Omental fat pad (tissue), 4 donors: ENCODE measurements around the gene ISY1. TPM values are rescaled to one million over a fixed set of nuclear protein-coding genes. Genes with fewer than 3 reads are reported as not detected.

Experiments used
- ATAC-seq: fragments of 150-250 bp; one replicate; pipeline ENCODE4 v1.9.1; 2016; ENCODE audit warnings: mild to moderate bottlenecking, moderate library complexity; ENCODE audit not compliant: low FRiP score
- DNase-seq: peaks from one replicate; pipeline ENCODE4 v3.0.0-alpha.2; 2019; ENCODE audit warnings: low spot score
- CTCF ChIP-seq, 3 donors: fragments of 450-650 bp; IDR thresholded peaks; one replicate each; pipeline ENCODE4 v1.5.1; 2016 to 2017; ENCODE audit warnings: antibody characterized with exemption in 3 of 3, mild to moderate bottlenecking in 3 of 3, moderate library complexity in 2 of 3
- total RNA-seq, 4 donors: library from RNA; depleted of rRNA; stranded (reverse); fragments of >200 nt; gene quantifications; one replicate each; pipeline ENCODE4 v1.1.0, GENCODE V29; 2016

Gene ISY1
- total RNA-seq, 4 donors from 2014 or later, result 14.4 to 23.2 (median 17.0) TPM

DNA sequence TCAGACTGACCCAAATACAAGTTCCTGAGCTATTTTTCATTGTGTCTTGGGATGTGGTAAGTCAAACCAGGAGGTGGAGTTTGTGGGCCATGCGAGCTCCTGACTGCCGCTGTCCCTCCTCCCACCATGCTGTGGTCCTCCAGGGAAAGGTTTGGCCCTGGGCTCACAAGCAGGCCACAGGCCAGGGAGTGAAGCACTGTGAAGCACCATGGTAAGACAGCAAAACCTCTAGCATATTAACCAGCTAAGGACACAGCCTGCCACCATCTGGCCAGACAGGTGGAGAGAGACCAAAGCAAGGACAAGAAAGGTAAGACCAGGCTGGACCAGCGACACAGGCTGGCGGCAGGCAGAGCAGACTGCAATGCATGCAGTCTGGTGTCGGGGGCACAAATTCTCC, 54.5 kb downstream of the ISY1 start:
- DNase-seq, result no peak
- TF ChIP-seq CTCF (IDR thresholded peaks at IDR 0.05), result no peak
- no peak for ATAC-seq

GRCh38 chr3:129105862-129106261, 55.0 kb downstream of the ISY1 start:
- ATAC-seq (no peak), DNase-seq (no peak)
- TF ChIP-seq CTCF (IDR thresholded peaks at IDR 0.05), result no peak

- DNase-seq (no peak), ATAC-seq (no peak)
- no peak for TF ChIP-seq CTCF (IDR thresholded peaks at IDR 0.05)
These were observed 56.3 kb downstream of the ISY1 start for GRCh38 chr3:129104498-129105079.

- no peak for TF ChIP-seq CTCF (IDR thresholded peaks at IDR 0.05)
- DNase-seq, result no peak
- ATAC-seq, result no peak
These were observed 56.8 kb downstream of the ISY1 start for GRCh38 chr3:129104051-129104450.

- no peak for ATAC-seq
- no peak for DNase-seq
- TF ChIP-seq CTCF (IDR thresholded peaks at IDR 0.05), result no peak
These were observed 57.6 kb downstream of the ISY1 start for GRCh38 chr3:129103296-129103695.

- no peak for TF ChIP-seq CTCF (IDR thresholded peaks at IDR 0.05)
- DNase-seq (no peak), ATAC-seq (no peak)
These were observed 59.3 kb downstream of the ISY1 start for GRCh38 chr3:129101370-129102138.

DNA sequence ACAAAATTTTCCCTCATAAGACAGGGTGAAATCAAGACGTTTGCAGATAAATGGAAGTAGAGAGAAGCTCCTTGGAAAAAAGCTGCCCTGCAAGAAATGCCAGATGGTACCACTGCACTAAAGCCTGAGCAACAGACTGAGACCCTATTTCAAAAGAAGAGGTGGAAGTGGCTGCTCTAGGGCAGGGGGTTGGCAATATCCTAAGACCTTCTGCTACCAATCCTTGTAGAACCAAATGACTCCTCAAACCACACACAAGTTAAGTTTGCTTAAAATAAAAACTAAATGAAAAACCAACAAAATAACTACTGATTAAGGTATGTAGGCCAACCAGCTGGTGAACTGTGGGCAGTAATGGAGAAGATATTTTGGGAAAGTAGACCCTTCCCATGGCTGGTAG, 60.6 kb downstream of the ISY1 start:
- no peak for ATAC-seq
- no peak for TF ChIP-seq CTCF (IDR thresholded peaks at IDR 0.05)
- DNase-seq, result no peak
